Measurements from ENCODE around the gene APEH.

GRCh38 chr3:49703956-49704355, 29.8 kb downstream of the APEH start:
- TF ChIP-seq CTCF (IDR thresholded peaks at IDR 0.05; ENCODE audit: insufficient read depth, low read depth, low read length) (no peak), EZH2 (IDR thresholded peaks at IDR 0.05; ENCODE audit: insufficient read depth, low read length) (no peak)

Data from astrocyte (in vitro differentiated cells and primary cell).